Activated CD8-positive, alpha-beta memory T cell treated with anti-CD3 and anti-CD28 coated beads, Interleukin-2, amount 50 U/mL, for 48 hours (primary cell): ENCODE results near the gene MITD1.
"Not testable (repeated sequence)": the region's sequence is repeated elsewhere in the genome, so short reads cannot be mapped to it uniquely, and the experiment has no call there.

Experiments used
- DNase-seq: peaks from one replicate; pipeline ENCODE4 v3.0.0-alpha.2; 2020

MITD1 gene

DNA sequence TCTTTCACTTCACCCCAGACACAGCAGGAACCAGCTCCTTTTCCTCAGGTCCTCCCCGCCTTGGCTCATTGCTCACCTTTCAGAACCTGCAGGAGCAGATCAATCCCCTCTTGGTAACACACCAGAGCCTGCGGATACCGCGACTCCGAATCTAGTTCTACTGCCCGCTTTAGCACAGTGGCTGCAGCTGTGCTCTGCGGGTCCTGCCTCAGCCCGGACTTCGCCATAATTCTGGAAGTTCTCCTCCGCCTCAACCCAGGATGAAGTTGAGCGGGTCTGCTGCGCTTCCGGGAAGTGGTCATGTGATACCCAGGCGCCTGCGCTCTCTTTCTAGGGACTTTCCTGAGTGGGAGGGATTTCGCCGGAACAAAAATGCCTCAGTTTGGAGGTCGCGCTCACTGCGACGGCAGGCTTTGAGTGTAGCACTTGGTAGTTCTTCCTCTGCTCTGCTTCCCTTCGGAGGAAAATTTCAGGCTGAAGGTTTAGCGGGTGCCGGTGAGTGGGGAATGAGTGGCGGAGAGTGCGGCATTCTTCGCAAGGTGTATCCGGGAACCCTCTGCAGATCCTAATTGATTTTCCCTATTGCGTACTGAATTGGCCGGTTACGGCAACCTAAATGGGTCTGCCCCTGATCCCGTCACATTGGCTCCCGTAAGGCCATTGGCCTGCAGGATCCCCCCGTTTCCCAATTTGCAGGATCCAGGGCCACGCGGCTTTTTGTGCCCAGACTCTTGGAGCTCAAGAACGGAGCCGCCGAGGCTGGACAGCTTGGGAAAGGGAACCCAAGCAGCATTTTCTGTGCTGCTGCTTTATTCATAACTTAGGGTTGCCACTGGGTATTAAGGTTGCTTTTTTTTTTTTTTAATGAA is at the start of gene MITD1, which contains the start of gene MRPL30:
Gene MITD1, minus strand, starts transcription at position 304 of the 869 bp plus-strand sequence. Its CDS starts 77 bp downstream, at position 227.
Gene MRPL30, plus strand, starts transcription at position 430 of the 869 bp plus-strand sequence. CDS start 5,020 bp downstream, outside the sequence.
- DNase-seq = peak; percentile 91

DNA sequence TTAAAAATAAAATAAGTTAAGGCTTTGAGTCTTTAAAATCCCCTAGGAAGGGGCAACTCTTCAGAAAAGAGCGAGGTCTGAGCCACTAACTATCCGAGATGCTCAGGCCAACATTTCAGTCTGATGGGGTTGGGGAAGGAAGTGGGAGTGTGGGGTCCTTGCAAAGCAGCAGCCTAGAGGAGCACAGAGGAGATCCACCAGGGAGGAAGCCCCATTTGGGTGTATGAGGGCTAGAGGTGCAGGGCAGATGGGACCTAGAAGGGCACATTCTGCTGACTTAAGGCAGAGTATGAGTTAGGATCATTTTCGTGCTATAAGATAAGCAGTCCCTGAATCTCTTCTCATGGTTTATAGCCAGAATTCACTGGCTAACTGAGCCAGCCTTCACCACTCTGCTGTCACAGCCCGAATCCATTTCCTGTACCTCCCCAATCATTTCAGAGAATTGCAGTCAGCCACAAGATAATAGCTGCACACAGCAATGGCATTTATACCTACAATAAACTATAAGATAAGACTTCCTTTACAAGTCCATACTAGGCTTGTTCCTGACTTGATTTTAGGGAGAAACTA is 37.2 kb upstream of the MITD1 start:
- no peak for DNase-seq

DNA sequence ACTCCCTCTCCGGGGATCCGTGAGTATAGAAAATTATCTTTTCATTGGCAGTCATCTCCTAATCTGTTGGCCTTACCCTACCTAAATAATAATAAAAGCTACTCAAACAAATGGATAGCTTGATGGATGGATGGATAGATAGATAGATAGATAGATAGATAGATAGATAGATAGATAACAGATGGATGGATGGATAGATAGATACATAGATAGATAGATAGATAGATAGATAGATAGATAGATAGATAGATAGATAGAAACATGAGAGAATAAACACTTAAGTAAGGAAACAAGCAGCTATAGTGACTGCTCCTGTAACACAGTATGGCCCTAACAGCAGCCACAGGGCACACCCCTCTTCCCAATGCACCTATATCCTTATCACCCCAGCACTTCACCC is 35.2 kb upstream of the MITD1 start:
- DNase-seq = no peak

DNA sequence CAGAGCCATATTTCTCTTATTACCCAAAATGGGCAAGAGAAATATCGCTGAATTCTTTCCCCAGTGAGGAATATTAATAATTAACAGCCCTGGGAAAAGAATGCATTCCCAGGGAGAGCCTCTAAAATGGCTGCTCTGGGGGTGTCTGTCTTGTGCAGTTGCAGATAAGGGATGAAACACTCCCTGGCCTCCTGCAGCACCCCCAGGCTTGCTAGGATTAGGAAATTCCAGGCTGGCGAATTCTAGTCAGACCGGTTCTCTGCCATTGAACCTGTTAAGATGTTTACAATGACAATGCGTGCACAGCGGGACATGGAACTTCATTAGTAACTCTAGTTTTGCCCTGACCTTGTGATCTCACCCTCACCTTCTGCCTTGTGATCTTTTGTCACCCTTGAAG is 24.6 kb upstream of the MITD1 start:
- DNase-seq = no peak

DNA sequence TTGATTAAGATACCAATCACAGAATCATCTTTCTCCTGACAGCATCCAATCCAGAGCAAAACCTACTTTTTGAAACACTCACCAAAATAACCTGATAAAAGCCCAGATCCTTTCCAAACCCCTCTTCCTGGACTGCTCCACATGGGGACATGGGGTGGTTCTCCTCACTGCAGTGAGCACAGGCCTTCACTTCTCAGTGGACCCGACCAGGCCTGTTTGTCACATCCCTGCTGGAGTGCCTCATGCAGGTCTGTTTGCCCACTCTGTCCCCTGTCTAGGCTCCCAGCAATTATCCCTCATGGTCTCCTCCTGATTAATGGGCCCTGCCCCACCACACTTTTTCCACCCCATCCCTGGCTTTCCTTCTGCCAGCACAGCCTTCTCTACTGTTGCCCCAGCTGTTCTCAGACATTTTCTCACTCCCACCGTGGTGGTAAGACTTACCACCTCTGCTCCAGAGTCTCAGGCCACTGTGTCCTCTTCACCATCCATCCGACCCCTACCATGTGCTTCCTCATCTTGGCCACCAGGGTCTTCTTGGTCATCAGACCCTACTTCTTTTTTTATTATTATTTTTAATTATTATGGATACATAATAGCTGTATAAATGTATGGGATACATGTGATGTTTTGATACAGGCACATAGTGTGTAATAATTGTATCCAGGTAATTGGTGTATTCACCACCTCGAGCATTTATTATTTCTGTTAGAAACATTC is 21.3 kb upstream of the MITD1 start:
- DNase-seq = no peak

DNA sequence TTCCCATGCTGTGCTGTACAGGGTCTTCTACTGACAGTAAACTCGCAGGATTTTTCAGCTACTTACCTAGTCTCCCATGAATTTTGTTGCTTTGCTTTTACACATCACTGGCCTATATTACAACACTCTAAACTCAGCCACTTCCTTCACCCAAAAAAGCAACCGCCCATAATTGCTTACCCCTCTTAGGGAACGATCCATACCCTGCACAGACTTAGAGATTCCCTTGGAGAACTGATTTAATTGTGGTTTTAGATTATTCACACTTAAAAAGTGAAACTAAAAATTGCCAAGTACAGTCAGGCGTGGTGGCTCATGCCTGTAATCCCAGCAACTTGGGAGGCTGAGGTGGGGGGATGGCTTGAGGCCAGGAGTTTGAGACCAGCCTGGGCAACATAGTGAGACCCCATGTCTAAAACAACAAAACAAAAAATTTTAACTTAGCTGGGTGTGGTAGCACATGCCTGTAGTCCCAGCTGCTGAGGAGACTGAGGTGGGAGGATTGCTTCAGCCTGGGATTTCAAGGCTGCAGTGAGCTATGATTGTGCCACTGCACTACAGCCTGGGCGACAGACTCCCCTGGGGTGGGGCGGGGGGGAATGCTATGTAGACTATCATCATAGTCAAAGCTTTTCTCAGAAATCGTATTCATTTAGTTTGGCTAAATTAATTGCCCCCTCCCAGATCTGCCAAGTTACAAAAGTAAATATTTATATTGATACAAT is 19.4 kb upstream of the MITD1 start:
- no peak for DNase-seq

DNA sequence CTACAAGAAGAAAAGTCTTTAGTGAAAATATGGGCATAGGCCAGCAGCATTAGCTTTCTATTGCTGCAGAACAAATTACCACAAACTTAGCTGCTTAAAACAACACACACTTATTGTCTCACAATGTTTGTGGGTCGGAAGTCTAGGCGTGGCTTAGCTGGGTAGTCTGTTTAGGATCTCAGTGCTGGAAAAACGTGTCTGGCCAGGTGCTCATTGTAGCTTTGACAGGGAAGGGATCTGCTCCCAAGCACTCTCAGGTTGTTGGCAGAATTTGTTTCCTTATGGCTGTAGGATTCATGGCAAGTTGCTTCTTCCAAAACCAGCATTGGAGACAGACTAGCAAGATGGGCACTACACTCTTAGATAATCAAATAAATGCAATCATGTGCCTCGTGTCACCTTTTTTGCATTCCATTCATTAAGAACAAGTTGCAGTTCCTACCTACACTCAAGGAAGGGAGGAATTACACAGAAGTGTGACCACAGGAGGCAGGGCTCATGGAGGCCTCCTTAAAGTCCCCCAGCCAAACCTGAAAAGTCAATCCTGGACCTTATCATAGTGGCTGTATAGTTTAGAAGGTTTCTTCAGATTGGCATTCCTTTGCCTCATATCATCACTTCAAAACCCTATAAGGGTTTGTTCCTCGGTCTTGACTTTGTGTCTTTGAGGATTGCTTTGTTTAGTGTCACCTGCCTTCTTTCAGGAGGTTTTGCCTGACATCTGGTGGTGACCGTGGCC is 17.4 kb upstream of the MITD1 start:
- DNase-seq = no peak

DNA sequence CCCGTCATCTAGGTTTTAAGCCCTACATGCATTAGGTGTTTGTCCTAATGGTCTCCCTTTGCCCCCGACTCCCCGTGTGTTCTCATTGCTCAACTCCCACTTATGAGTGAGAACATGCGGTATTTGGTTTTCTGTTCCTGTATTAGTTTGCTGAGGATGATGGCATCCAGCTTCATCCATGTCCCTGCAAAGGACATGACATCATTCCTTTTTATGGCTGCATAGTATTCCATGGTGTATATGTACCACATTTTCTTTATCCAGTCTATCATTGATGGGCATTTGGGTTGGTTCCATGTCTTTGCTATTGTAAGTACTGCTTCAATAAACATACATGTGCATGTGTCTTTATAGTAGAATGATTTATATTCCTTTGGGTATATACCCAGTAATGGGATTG is 11.5 kb upstream of the MITD1 start:
- DNase-seq = not testable (repeated sequence)

DNA sequence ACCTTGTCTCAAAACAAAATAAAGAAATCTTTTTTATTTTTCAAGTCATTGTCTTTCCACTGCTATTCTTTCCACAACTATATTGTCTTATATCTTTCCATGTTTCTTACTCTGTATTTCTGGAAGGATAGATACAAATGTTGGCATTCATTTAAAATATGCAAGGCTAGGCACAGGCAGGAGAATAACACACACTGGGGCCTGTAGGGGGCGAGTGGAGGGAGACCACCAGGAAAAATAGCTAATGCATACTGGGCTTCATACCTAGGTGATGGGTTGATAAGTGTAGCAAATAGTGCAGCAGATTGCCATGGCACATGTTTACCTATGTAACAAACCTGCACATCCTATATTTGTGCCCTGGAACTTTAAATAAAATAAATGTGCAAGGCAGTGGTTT is 9.7 kb upstream of the MITD1 start:
- DNase-seq = no peak

DNA sequence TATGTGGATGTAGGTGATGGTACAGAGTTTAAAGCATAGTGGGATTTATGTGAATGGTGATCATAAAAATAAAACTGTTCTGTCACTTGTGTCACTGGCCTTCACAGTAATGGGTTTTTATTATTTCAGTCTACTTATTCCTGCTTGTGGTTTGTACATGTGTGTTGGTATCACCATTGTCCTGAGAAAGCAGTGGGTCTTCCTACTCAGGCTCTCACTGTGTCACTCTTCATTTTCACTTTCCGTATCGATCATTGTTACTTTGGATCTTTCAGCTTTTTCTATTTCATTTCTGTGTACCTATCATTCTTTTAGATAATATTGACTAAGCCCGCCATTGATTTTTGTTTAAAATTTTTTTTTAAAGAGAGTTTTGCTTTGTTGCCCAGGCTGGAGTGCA is 7.5 kb upstream of the MITD1 start:
- DNase-seq = no peak

DNA sequence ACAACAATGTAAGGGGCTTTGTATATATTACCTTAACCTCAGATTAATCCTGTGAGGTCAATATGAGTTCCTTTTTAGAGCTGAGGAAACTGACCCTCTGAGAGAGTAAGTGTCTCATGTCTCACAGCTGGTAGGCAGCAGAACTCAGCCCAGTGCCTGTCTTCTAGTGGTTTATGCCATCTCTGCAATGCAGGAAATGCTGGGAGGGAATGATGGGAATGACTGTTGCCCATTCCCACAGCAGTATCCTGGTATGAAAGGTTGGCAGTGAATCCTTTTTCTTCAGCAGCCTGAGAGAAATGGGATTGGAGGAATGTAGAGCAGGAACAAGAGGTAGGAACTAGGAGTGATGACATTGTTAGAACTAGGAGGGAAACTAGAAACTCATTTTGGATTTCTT is 6.2 kb upstream of the MITD1 start:
- DNase-seq = no peak

DNA sequence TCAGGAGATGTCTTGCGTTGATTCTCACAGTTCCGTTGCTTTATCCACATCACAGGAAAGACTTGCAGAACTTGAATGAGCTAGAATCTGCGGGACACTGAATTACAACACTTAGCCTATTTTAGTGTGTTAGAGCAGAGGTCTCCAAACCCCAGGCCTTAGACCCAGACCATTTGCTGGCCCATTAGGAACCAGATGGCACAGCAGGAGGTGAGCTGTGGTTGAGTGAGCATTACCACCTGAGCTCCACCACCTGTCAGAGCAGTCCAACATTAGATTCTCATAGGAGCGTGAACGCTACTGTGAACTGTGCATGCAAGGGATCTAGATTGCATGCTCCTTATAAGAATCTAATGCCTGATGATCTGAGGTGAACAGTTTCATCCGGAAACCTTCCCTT is 4.0 kb upstream of the MITD1 start:
- DNase-seq = no peak

DNA sequence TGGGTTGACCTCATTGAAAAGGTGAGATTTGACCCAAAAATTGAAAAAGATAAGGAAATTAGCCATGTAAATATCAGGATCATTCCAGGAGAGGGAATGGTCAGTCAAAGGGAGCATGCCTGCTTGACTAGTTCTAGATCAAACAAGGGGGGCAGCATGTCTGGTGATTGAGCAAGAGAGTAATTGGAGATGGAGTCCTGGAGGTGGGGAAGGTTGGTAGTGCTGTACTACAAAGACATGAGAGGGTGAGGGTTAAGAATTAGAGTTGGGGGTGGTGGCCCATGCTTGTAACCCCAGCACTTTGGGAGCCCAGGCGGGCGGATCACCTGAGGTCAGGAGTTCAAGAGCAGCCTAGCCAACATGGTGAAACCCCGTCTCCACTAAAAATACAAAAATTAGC is 2.2 kb upstream of the MITD1 start:
- no peak for DNase-seq

DNA sequence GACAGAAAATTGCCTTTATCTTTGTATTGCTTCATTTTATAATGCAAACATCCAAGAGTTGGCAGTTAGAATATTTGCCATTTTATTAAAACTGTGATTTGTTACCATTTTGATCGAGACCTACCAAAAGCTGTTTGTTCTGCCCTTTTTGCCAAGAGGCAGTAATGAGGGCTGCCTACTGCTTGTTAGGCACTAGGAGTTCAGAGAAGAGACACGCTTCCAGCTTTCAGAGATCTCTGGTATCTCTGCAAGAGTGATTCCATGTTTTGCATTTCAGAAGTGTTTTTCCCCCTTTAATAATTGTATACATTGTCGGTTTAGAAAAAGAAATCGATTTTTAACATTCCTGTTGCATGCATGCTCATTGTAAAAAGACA is 754 bp upstream of the MITD1 start:
- DNase-seq = no peak

DNA sequence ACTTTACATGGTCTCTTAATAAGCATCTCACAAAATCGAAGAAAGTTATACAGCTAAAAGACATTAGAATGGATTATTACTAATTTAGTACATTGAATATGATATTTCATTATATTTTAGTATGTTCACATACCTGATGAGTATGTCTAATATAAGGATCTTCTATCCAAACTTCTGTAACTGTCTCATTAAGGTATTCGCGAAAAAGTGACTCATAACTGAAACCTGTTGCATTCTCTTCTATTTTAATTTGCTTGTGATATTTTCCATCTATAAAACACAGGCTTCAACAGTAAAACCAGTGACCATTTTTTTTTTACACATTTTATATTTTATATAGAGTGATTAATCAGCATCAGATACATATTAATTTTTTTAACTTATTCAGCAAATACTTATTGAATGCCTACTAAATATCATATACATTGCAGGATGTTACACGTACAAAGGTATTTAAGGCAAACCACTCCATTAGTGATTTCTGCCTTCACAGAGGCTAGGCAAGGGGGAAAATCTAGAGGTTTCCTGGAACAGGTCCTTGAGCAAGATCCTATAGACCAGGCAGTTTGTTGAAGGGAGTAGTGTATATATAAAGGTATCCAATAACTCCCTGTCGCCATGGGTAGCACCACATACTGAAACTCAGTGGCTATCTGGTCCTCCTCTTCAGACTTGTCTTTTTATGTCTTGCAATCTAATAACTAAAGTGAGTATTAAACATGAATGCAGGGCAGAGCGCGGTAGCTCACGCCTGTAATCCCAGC is 9.3 kb downstream of the MITD1 start:
- DNase-seq = no peak

DNA sequence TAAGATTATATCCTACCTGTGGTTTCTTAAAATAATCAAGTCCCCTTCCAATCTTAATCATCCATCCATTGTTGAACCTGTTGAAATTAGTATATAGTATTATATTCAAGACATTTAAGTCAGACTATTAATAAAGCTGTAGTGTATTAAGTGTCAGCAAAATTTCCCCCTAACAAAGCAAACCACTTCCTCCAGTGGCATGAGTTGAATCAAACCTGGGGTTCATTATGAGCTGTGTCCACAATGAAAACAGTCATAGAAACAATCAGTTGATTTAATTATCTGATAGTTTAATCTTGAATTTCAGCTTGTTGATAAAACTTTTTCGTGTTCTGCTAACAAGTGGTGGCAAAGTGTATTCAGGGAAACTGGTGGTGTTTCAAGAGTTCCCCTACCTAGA is 11.3 kb downstream of the MITD1 start:
- no peak for DNase-seq

DNA sequence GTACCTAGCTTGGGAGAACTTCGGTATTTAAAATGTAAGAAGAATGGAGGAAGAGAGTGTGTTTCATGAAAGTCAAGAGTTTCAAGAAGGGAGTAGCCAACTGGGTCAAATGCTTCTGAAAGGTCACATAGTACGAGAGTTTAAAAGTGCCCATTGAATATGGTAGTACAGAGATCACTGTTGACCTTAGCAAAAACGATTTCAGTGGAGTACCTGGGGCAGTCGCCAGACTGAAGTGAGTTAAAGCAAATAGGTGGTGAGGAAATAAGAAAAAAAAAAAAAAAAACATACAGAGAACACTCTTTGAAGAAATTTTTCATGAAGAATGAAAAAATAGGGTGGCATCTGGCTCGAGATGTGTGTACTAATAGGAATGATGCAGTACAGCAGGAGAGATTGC is 14.6 kb downstream of the MITD1 start:
- DNase-seq = no peak

DNA sequence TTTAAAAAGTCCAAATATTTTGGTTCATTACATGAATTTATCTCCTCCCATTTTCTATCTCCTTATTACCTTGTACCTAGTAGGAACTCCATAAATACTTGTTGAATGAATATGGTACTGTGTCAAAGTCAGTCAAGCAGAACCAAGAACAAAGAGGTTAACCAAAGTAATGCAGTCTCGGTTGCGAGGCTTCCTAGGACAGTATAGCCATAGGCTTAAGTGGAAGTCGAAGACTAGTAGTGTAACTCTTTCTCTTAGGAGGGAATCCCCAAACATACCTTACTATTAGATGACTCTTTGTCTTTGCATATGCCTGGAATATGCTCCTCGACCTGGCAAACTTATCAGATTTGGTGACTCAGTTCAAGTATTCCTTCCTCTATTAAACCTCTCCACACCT is 21.3 kb downstream of the MITD1 start:
- DNase-seq = no peak

DNA sequence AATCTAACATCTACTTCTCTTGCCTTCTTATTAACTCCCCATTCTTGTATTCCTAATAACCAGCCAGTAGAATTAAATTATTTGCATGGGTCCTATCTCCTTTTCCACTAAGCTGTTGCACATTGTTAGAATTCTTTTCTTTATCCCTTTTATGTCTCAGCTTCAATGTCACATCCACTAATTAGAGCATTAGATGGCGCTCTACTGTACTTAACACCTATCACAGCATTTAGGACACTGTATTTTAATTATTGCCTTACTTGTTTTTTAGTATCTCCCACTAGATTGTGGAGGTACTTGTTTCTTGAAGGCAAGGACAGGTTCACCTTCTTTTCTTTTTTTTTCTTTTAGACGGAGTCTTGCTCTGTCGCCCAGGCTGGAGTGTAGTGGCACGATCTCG is 22.3 kb downstream of the MITD1 start:
- no peak for DNase-seq

DNA sequence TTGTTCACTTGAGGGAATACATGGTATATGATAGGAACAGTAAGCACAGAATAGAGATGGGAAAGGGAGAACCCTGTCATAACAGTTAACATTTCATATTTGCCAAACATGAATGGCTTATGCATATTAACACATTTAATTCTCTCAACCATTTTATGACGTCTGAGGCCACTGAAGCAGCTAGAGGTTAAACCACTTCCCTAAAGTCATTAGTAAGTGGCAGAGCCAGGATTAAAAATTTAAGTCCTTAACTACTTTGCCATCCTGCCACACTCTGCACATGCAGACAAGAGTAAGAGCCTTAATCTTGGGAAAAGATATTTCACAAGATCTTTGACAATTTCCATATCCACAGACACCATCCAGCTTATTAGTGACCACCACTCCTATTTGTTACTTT is 24.0 kb downstream of the MITD1 start:
- no peak for DNase-seq

DNA sequence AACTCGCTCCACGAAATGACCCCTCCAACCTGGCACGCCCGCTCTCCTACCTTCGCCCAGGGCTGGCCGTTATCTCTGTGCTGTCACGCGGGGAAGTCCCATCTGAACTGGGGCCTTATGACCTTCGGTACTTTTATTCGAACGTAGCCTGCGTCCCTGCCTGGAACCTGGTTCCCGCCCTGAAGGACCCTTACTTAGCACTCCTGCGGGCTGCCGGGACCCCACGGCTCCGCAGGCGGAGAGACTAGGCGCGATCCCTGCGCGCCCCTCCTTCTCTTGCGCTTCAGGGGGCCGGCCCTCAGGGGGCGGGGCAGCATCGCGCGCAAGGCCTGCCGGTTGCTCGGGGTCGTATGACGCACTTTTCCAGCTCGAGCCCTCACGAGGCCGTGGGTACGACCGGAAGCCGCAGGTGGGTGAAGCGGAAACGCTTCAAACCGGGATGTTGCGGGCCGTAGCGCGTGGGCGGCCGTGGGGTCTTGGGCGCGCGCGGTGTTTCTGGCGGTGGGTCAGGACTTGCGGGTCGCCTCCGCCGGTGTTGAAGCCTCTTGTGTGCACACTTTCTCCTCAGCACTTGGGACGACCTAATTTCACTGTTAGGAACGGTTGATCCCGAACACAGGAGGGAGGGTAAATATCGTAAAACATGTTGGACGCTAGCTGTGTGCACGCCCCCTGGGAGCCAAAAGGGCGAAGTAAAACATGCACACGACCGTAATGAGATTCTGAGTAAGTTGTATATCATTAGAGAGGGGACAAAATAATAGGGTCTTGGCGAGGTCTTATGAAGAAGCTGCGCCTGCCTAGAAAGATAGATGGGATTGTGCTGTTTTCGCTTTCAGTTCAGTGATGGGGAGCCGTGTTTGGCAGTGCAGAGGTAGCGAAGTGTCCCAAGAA is 26.0 kb downstream of the MITD1 start, which contains the start of the genes LIPT1 and TSGA10:
Gene LIPT1, plus strand, starts transcription at position 325 of the 894 bp plus-strand sequence. CDS start 6,991 bp downstream, outside the sequence.
Gene TSGA10, minus strand, starts transcription at position 300 of the 894 bp plus-strand sequence. CDS start 45,503 bp downstream, outside the sequence.
- DNase-seq = peak; percentile 95
